H1 (cell line): ENCODE data around the gene DBP. TPM values are rescaled to one million over a fixed set of nuclear protein-coding genes. Genes with fewer than 3 reads are reported as not detected.
A peak's percentile ranks its signal among the peaks of the same experiment; 100 is the strongest.

Experiments
- CTCF ChIA-PET: fragments of 300-600 bp; sonication (Branson Sonifier 250); formaldehyde crosslinking; loops from one replicate; lab custom pipeline; 2021; ENCODE audit not compliant: partially characterized antibody; lab: Charles Lee
- POLR2A ChIA-PET: fragments of 300-600 bp; sonication (Branson Sonifier 250); formaldehyde crosslinking; loops from one replicate; lab custom pipeline; 2021; ENCODE audit warnings: inconsistent platforms; ENCODE audit not compliant: partially characterized antibody; lab: Charles Lee
- DNase-seq, 2 experiments: peaks; one replicate each; pipeline versions ENCODE4 v3.0.0 to v3.0.0-alpha.2; 2010 to 2022; ENCODE audit warnings: low spot score in 2 of 2, low read depth in 1 of 2, mixed read lengths in 1 of 2
- FAIRE-seq: peaks from 2 replicates; lab custom pipeline; 2011; peaks lifted over from hg19 to GRCh38; lab: Jason Lieb, UNC
- H2AFZ ChIP-seq: 2 replicates; pipeline ENCODE4 v1.8.1; 2012; ENCODE audit warnings: low read length, inconsistent platforms
- H2AK5ac ChIP-seq: 2 replicates; pipeline ENCODE4 v1.6.1; 2013; ENCODE audit warnings: low read depth, low read length
- H2BK120ac ChIP-seq: replicated peaks from 2 replicates; pipeline ENCODE3; 2013; ENCODE audit warnings: low read depth, low read length, inconsistent platforms
- H2BK12ac ChIP-seq: 2 replicates; pipeline ENCODE4 v1.6.1; 2013; ENCODE audit warnings: low read depth, low read length
- H2BK15ac ChIP-seq: 2 replicates; pipeline ENCODE4 v1.6.1; 2013; ENCODE audit warnings: low read length
- H2BK20ac ChIP-seq: 2 replicates; pipeline ENCODE4 v1.6.1; 2013; ENCODE audit warnings: low read length
- H2BK5ac ChIP-seq: 2 replicates; pipeline ENCODE4 v1.6.1; 2013; ENCODE audit warnings: low read depth, low read length
- H3K14ac ChIP-seq: 2 replicates; pipeline ENCODE4 v1.6.1; 2013; ENCODE audit warnings: inconsistent platforms; ENCODE audit not compliant: insufficient read length
- H3K18ac ChIP-seq: 2 replicates; pipeline ENCODE4 v1.6.1; 2013; ENCODE audit warnings: low read length; ENCODE audit errors: extremely low read depth
- H3K23ac ChIP-seq: 2 replicates; pipeline ENCODE4 v1.6.1; 2013; ENCODE audit warnings: inconsistent platforms; ENCODE audit not compliant: insufficient read length
- H3K23me2 ChIP-seq: 2 replicates; pipeline ENCODE4 v1.6.1; 2013; ENCODE audit warnings: low read depth, low read length
- H3K27ac ChIP-seq: 2 replicates; pipeline ENCODE4 v1.6.1; 2011; ENCODE audit warnings: low read depth, low read length, inconsistent platforms
- H3K27me3 ChIP-seq, 4 experiments: replicated peaks in 1 of 4; 1 replicate in 1 of 4; 2 replicates in 3 of 4; pipeline versions ENCODE4 v1.6.1 to v1.8.1; 2011 to 2013; ENCODE audit warnings: low read length in 3 of 4, mild to moderate bottlenecking in 3 of 4, inconsistent platforms in 2 of 4, mixed read lengths in 2 of 4, moderate library complexity in 1 of 4; ENCODE audit not compliant: control insufficient read depth in 3 of 4, insufficient read depth in 3 of 4; ENCODE audit errors: extremely low read depth in 1 of 4
- H3K36me3 ChIP-seq, 4 experiments: 2 replicates each; pipeline versions ENCODE4 v1.6.1 to v1.8.1; 2011 to 2013; ENCODE audit warnings: mild to moderate bottlenecking in 4 of 4, low read length in 3 of 4, moderate library complexity in 2 of 4, control low read depth in 1 of 4, inconsistent platforms in 1 of 4; ENCODE audit not compliant: insufficient read depth in 4 of 4, control insufficient read depth in 2 of 4
- H3K4ac ChIP-seq: replicated peaks from 2 replicates; pipeline ENCODE3; 2013; ENCODE audit warnings: low read length, low read depth, mixed read lengths, inconsistent platforms; ENCODE audit not compliant: insufficient read length
- H3K4me1 ChIP-seq, 4 experiments: replicated peaks in 1 of 4; 1 replicate in 1 of 4; 2 replicates in 3 of 4; pipeline versions ENCODE4 v1.6.1 to v1.8.1; 2011 to 2013; ENCODE audit warnings: low read length in 3 of 4, inconsistent platforms in 2 of 4, mixed read lengths in 1 of 4; ENCODE audit not compliant: insufficient read depth in 4 of 4, control insufficient read depth in 3 of 4
- H3K4me2 ChIP-seq, 2 experiments: 2 replicates each; pipeline versions ENCODE4 v1.6.1 to v1.8.1; 2011 to 2013; ENCODE audit warnings: low read depth in 2 of 2, low read length in 2 of 2, control low read depth in 1 of 2, inconsistent platforms in 1 of 2, mild to moderate bottlenecking in 1 of 2; ENCODE audit not compliant: insufficient read depth in 1 of 2
- H3K4me3 ChIP-seq, 4 experiments: fragments of 200-600, 300-600 bp in 1 of 4; sonication (generic), shearing (Covaris generic), sonication (Bioruptor Twin) in 1 of 4; 2 replicates each; pipeline versions ENCODE4 v1.5.1 to v1.8.1; 2011 to 2016; ENCODE audit warnings: low read length in 4 of 4, low read depth in 3 of 4, control low read depth in 2 of 4, inconsistent platforms in 2 of 4, mild to moderate bottlenecking in 2 of 4, mixed read lengths in 1 of 4, moderate library complexity in 1 of 4; ENCODE audit not compliant: insufficient read depth in 2 of 4; ENCODE audit errors: extremely low read depth in 1 of 4
- H3K56ac ChIP-seq: replicated peaks from 2 replicates; pipeline ENCODE3; 2013; ENCODE audit warnings: low read depth, mild to moderate bottlenecking, mixed read lengths, low read length, inconsistent platforms; ENCODE audit not compliant: insufficient read length
- H3K79me1 ChIP-seq: 2 replicates; pipeline ENCODE4 v1.6.1; 2013; ENCODE audit warnings: low read depth, low read length, control low read depth
- H3K79me2 ChIP-seq, 2 experiments: 2 replicates each; pipeline versions ENCODE4 v1.6.1 to v1.8.1; 2012 to 2013; ENCODE audit warnings: low read length in 2 of 2, mild to moderate bottlenecking in 2 of 2, inconsistent platforms in 1 of 2; ENCODE audit not compliant: insufficient read depth in 2 of 2, control insufficient read depth in 1 of 2
- H3K9ac ChIP-seq, 4 experiments: replicated peaks in 1 of 4; 1 replicate in 1 of 4; 2 replicates in 3 of 4; pipeline versions ENCODE4 v1.6.1 to v1.8.1; 2011 to 2013; ENCODE audit warnings: low read depth in 3 of 4, low read length in 3 of 4, control low read depth in 2 of 4, mild to moderate bottlenecking in 2 of 4, moderate library complexity in 2 of 4, inconsistent platforms in 1 of 4; ENCODE audit errors: extremely low read depth in 1 of 4
- H3K9me3 ChIP-seq, 2 experiments: 2 replicates each; pipeline versions ENCODE4 v1.6.1 to v1.8.1; 2012 to 2013; ENCODE audit warnings: mild to moderate bottlenecking in 2 of 2, moderate library complexity in 2 of 2, control low read depth in 1 of 2, inconsistent platforms in 1 of 2, low read depth in 1 of 2, low read length in 1 of 2, mixed read lengths in 1 of 2; ENCODE audit not compliant: insufficient read depth in 2 of 2
- H4K20me1 ChIP-seq, 2 experiments: replicated peaks in 1 of 2; 2 replicates each; pipeline versions ENCODE3 to v1.8.1; 2011 to 2013; ENCODE audit warnings: inconsistent platforms in 2 of 2, low read length in 2 of 2, mild to moderate bottlenecking in 1 of 2; ENCODE audit not compliant: insufficient read depth in 2 of 2, control insufficient read depth in 1 of 2
- H4K5ac ChIP-seq: 2 replicates; pipeline ENCODE4 v1.6.1; 2013; ENCODE audit warnings: low read length, low read depth, mixed read lengths, inconsistent platforms; ENCODE audit not compliant: insufficient read length
- H4K8ac ChIP-seq: 2 replicates; pipeline ENCODE4 v1.8.0; 2013; ENCODE audit warnings: mild to moderate bottlenecking, moderate library complexity, low read length, inconsistent platforms; ENCODE audit not compliant: insufficient read depth; ENCODE audit errors: extremely low read depth
- H4K91ac ChIP-seq: replicated peaks from 2 replicates; pipeline ENCODE3; 2013; ENCODE audit warnings: low read length, mixed read lengths, inconsistent platforms; ENCODE audit not compliant: insufficient read length
- CEBPB ChIP-seq: IDR thresholded peaks from 2 replicates; pipeline ENCODE4 v1.6.1; 2012; ENCODE audit warnings: low read depth, low read length
- CREB1 ChIP-seq: IDR thresholded peaks from 2 replicates; pipeline ENCODE4 v1.6.1; 2012; ENCODE audit warnings: inconsistent platforms
- CTBP2 ChIP-seq: IDR thresholded peaks from 2 replicates; pipeline ENCODE4 v1.7.0; 2011; ENCODE audit warnings: borderline replicate concordance, mild to moderate bottlenecking, moderate library complexity, mixed read lengths, low read length; ENCODE audit not compliant: insufficient read depth, insufficient read length
- EP300 ChIP-seq, 2 experiments: IDR thresholded peaks; 1 replicate in 1 of 2; 2 replicates in 1 of 2; pipeline ENCODE4 v1.6.1; 2011 to 2012; ENCODE audit warnings: low read depth in 2 of 2, low read length in 2 of 2, mild to moderate bottlenecking in 2 of 2, borderline replicate concordance in 1 of 2, inconsistent platforms in 1 of 2, moderate library complexity in 1 of 2
- GABPA ChIP-seq: IDR thresholded peaks from 2 replicates; pipeline ENCODE4 v1.6.1; 2011; ENCODE audit warnings: mild to moderate bottlenecking, low read length, moderate library complexity, borderline replicate concordance; ENCODE audit not compliant: insufficient read depth
- HDAC6 ChIP-seq: IDR thresholded peaks from one replicate; pipeline ENCODE4 v1.7.1; 2012; ENCODE audit warnings: low read depth, mild to moderate bottlenecking, inconsistent platforms, low read length, moderate library complexity
- KDM4A ChIP-seq: IDR thresholded peaks from one replicate; pipeline ENCODE4 v1.7.1; 2012; ENCODE audit warnings: low read depth, mild to moderate bottlenecking, moderate library complexity, low read length, inconsistent platforms; ENCODE audit not compliant: severe bottlenecking
- RFX5 ChIP-seq: IDR thresholded peaks from 2 replicates; pipeline ENCODE4 v1.6.1; 2011; ENCODE audit warnings: low read depth, low read length, improper control_type of control experiment, borderline replicate concordance
- SP2 ChIP-seq: IDR thresholded peaks from 2 replicates; pipeline ENCODE4 v1.6.1; 2012; ENCODE audit warnings: mild to moderate bottlenecking, low read length, inconsistent platforms
- YY1 ChIP-seq: IDR thresholded peaks from 2 replicates; pipeline ENCODE4 v1.6.1; 2011; ENCODE audit warnings: low read depth, mild to moderate bottlenecking, low read length
- WGBS, 2 experiments: shearing (Covaris generic) in 1 of 2; methylation state at CpG; one replicate each; pipeline versions ENCODE4 v1.1.6 to v1.1.7; 2013 to 2015; ENCODE audit warnings: low lambda C conversion rate in 2 of 2, mixed read lengths in 2 of 2, inconsistent platforms in 1 of 2, low coverage in 1 of 2, missing lambda C conversion rate in 1 of 2; ENCODE audit not compliant: insufficient replicate concordance in 2 of 2, insufficient coverage in 1 of 2, insufficient read length in 1 of 2; ENCODE audit errors: extremely low coverage in 1 of 2, missing lambda C conversion rate in 1 of 2; 5-methylcytosine and 5-hydroxymethylcytosine counted together
- polyA plus RNA-seq, 7 experiments: library from polyadenylated mRNA; depleted of rRNA in 3 of 7; stranded (reverse) in 5 of 7; unstranded in 2 of 7; fragments of >200 nt in 5 of 7; fragments of 200-250 nt in 2 of 7; gene quantifications; 1 replicate in 5 of 7; 2 replicates in 1 of 7; 4 replicates in 1 of 7; pipeline versions ENCODE4 v1.2.1 to v1.2.3, GENCODE V29; 2011 to 2013; ENCODE audit warnings: missing spikeins in 2 of 7, mixed read lengths in 2 of 7
- total RNA-seq: library from RNA; stranded (reverse); fragmentation: NEBNext Ultra II Directional; extraction: Animal tissue kit (Norgen Biotek cat#: 25700); gene quantifications from 2 replicates; pipeline ENCODE4 v1.2.1, GENCODE V29; 2021
- TF ChIP-seq, protein P1 (sequence below): IDR thresholded peaks from 2 replicates; pipeline ENCODE4 v1.6.1; 2012; ENCODE audit warnings: inconsistent platforms

DBP gene
- total and polyA plus RNA-seq, 2 of the 8 experiments (the other 6 are each of a cell fraction or from before 2014, with no cell fraction given): 7.5 to 8.3 TPM

DNA sequence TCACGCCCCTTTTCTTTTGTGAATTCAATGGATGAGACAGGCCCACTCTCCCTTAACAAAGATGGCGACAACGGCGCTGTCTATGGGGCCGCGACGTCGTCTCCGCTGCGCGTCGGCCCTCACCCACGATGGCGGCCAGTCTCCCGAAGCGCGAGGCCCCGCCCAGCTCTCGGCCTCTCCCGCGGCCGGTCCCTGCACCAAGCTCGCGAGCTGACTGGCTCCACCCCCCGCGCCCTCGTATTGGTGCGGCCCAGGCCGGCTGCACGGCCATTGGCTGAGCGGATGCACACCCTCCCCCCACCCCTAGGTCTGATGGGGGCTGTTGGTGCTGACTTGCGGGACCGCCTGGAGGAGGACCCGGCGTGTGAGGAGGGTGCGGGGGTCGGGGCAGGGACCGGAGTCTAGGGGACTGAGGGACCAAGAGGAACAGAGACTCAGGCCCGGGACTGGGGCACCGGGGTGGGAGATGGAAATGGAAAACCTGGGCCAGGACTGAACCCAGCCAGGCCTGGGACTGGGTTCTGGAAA lies 13.0 kb downstream of the DBP start:
- no peak overlapping the region for H2BK120ac ChIP-seq
- peak overlapping the region; percentile 81; the same call in 1 of the 2 replicates for H4K8ac ChIP-seq
- 1% methylated on average over 31 of the region's 40 CpGs; no CpG with 5 or more reads in 1 of the 2 experiments for WGBS, 2 experiments
- peak; percentile 83 for FAIRE-seq
- H3K79me2 ChIP-seq: peaks cover 0 to 15% of the 10 kb centered on the region in 2 experiments; a peak in 3 of 4 replicates
- no peak overlapping the region for H3K14ac ChIP-seq
- peak overlapping the region; percentile 93 for H3K18ac ChIP-seq
- peak; percentile 91 to 95 for DNase-seq
- H3K36me3 ChIP-seq: peaks cover 0 to 11% (median 1%) of the 10 kb centered on the region in 4 experiments; a peak in 1 of 8 replicates
- no peak overlapping the region for H3K23ac ChIP-seq
- H3K4me1 ChIP-seq: peaks cover 3 to 13% (median 6%) of the 10 kb centered on the region in 4 experiments; a peak in 6 of 7 replicates
- peaks cover 2 to 5% of the 10 kb centered on the region in 2 experiments for H4K20me1 ChIP-seq
- 0 out of 2 replicates have a peak overlapping the region, but pooled peaks have one; percentile 53 for H2BK12ac ChIP-seq
- peak overlapping the region; percentile 75 to 82 for H3K4me2 ChIP-seq
- peaks cover 15% of the 10 kb centered on the region for H3K23me2 ChIP-seq
- no peaks in the 10 kb centered on the region for H3K27me3 ChIP-seq
- peak overlapping the region; percentile 90 for H2BK5ac ChIP-seq
- peak overlapping the region; percentile 80 for H3K4ac ChIP-seq
- POLR2A ChIA-PET: interaction anchor here (0.6 to 30.9 kb wide), 5 partner anchors 1 to 222 kb away, joined by 3 to 788 read pairs (median 4); partner anchors contain the start of genes CA11, DBP, FAM83E and RPL18
- H3K4me3 ChIP-seq: peak overlapping the region; percentile 53 to 87 (median 80)
- H3K56ac ChIP-seq: peak overlapping the region; percentile 92
- no peaks in the 10 kb centered on the region for H3K9me3 ChIP-seq
- no peaks in the 10 kb centered on the region; the same call in 1 of the 2 replicates for H3K79me1 ChIP-seq
- CTCF ChIA-PET: interaction anchor here (0.9 kb wide), 1 partner anchor 10 kb away, joined by 3 read pairs; no protein-coding TSS in a partner anchor
- peak overlapping the region; percentile 47; the same call in 1 of the 2 replicates for H3K27ac ChIP-seq
- peak overlapping the region; percentile 69 for H4K5ac ChIP-seq
- no peak overlapping the region for H2BK20ac ChIP-seq
- peak overlapping the region; percentile 62 to 70 (median 64); a peak in 6 of 7 replicates for H3K9ac ChIP-seq
- peak overlapping the region; percentile 59 for H4K91ac ChIP-seq
- no peak overlapping the region for H2BK15ac ChIP-seq
- no peak overlapping the region for H2AFZ ChIP-seq
- peak overlapping the region; percentile 11; the same call in 1 of the 2 replicates for H2AK5ac ChIP-seq
- TF ChIP-seq, protein P1, sequence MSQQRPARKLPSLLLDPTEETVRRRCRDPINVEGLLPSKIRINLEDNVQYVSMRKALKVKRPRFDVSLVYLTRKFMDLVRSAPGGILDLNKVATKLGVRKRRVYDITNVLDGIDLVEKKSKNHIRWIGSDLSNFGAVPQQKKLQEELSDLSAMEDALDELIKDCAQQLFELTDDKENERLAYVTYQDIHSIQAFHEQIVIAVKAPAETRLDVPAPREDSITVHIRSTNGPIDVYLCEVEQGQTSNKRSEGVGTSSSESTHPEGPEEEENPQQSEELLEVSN: 0 out of 2 replicates have a peak, but pooled peaks have one; percentile 18
- TF ChIP-seq EP300 (IDR thresholded peaks at IDR 0.05; ENCODE audit: borderline replicate concordance in 1 of 2, low read depth in 2 of 2, low read length in 2 of 2) (peak in 1 of 2 experiments; percentile 74; a peak in 1 of 3 replicates), RFX5 (no peak), SP2 (peak; percentile 6; the same call in 1 of the 2 replicates), KDM4A (peak; percentile 32), CREB1 (peak; percentile 95), YY1 (peak; percentile 100), CTBP2 (no peak), HDAC6 (no peak), CEBPB (no peak), GABPA (no peak)
